GM19351 (cell line): ENCODE measurements around the gene MAP2K2.

ENCODE experiments used
- ATAC-seq: cut with Tn5 transposase; IDR thresholded peaks from one replicate; pipeline ENCODE4 v1.9.1; 2021; ENCODE audit warnings: mild to moderate bottlenecking, moderate library complexity; ENCODE audit not compliant: unreplicated experiment

MAP2K2 gene

GRCh38 chr19:4082172-4082571, 41.8 kb downstream of the MAP2K2 start:
- ATAC-seq, result no peak

- ATAC-seq, result no peak
Observed at GRCh38 chr19:4081441-4082129, 42.3 kb downstream of the MAP2K2 start.

- no peak for ATAC-seq
Observed at GRCh38 chr19:4080473-4080872, 43.4 kb downstream of the MAP2K2 start.

- peak; percentile 50 for ATAC-seq
Observed at GRCh38 chr19:4077800-4078684, 45.9 kb downstream of the MAP2K2 start.

GRCh38 chr19:4077007-4077374, 46.9 kb downstream of the MAP2K2 start:
- ATAC-seq, result no peak

GRCh38 chr19:4075373-4075772, 48.5 kb downstream of the MAP2K2 start:
- no peak for ATAC-seq

- ATAC-seq, result no peak
Observed at GRCh38 chr19:4071610-4072009, 52.3 kb downstream of the MAP2K2 start.

GRCh38 chr19:4069331-4069959, 54.5 kb downstream of the MAP2K2 start:
- no peak for ATAC-seq

GRCh38 chr19:4068047-4068966, 55.6 kb downstream of the MAP2K2 start:
- no peak for ATAC-seq

GRCh38 chr19:4067396-4068046, 56.4 kb downstream of the MAP2K2 start:
- no peak for ATAC-seq

GRCh38 chr19:4066682-4067395, 57.1 kb downstream of the MAP2K2 start, which contains the start of gene ZBTB7A:
Gene ZBTB7A, minus strand, starts transcription at chr19:4066899. Its CDS starts 11,667 bp downstream, at chr19:4055232.
- ATAC-seq, result no peak

- no peak for ATAC-seq
Observed at GRCh38 chr19:4066176-4066606, 57.7 kb downstream of the MAP2K2 start.

GRCh38 chr19:4065430-4066175, 58.3 kb downstream of the MAP2K2 start:
- ATAC-seq, result peak; percentile 63

GRCh38 chr19:4064496-4065260, 59.2 kb downstream of the MAP2K2 start:
- ATAC-seq, result no peak

- ATAC-seq, result no peak
Observed at GRCh38 chr19:4064149-4064495, 59.8 kb downstream of the MAP2K2 start.

GRCh38 chr19:4063369-4064148, 60.4 kb downstream of the MAP2K2 start:
- ATAC-seq, result no peak
